Esophagus squamous epithelium (tissue), 4 donors: ENCODE measurements around the gene MOGAT3.

Experiments used
- POLR2A ChIP-seq, 4 donors: fragments of 450-650 bp; IDR thresholded peaks; one replicate each; pipeline ENCODE4 v1.6.1; 2017; ENCODE audit warnings: antibody characterized with exemption in 4 of 4, mild to moderate bottlenecking in 4 of 4, moderate library complexity in 3 of 4
- TF ChIP-seq, protein P1 (sequence below), 6 experiments: fragments of 450-650 bp in 4 of 6; fragments of 200-600 bp in 2 of 6; sonication (generic) in 2 of 6; IDR thresholded peaks; one replicate each; pipeline ENCODE4 v1.5.1; 2016 to 2019; ENCODE audit warnings: antibody characterized with exemption in 6 of 6, mild to moderate bottlenecking in 4 of 6, moderate library complexity in 4 of 6

DNA sequence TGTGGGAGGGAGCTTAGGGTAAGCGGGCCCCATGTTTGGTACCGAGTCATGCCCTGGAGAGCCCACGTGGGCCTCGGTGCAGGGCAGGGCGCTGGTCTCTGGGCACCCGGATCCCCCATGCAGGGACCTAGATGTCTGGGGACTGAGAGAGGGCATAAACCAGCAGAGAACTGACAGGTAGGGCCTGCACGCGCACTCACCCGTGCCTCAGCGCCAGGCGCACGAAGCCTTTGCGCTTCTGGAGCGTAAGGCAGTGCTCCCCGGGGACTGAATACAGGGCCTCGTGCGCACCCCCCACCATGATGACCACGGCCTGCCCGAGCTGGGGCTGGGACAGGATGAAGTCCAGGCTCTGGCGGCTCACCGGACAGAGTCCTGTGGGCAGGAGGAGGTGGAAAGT lies 2.8 kb downstream of the MOGAT3 start:
- TF ChIP-seq, protein P1, sequence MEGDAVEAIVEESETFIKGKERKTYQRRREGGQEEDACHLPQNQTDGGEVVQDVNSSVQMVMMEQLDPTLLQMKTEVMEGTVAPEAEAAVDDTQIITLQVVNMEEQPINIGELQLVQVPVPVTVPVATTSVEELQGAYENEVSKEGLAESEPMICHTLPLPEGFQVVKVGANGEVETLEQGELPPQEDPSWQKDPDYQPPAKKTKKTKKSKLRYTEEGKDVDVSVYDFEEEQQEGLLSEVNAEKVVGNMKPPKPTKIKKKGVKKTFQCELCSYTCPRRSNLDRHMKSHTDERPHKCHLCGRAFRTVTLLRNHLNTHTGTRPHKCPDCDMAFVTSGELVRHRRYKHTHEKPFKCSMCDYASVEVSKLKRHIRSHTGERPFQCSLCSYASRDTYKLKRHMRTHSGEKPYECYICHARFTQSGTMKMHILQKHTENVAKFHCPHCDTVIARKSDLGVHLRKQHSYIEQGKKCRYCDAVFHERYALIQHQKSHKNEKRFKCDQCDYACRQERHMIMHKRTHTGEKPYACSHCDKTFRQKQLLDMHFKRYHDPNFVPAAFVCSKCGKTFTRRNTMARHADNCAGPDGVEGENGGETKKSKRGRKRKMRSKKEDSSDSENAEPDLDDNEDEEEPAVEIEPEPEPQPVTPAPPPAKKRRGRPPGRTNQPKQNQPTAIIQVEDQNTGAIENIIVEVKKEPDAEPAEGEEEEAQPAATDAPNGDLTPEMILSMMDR (IDR thresholded peaks at IDR 0.05) = no peak
- no peak for TF ChIP-seq POLR2A (IDR thresholded peaks at IDR 0.05)
